Esophagus squamous epithelium (tissue), 5 donors: ENCODE measurements around the gene ANKHD1. TPM values are rescaled to one million over a fixed set of nuclear protein-coding genes. Genes with fewer than 3 reads are reported as not detected.
"Not testable (repeated sequence)": the region's sequence is repeated elsewhere in the genome, so short reads cannot be mapped to it uniquely, and the experiment has no call there.

Experiments used
- DNase-seq: peaks from one replicate; lab custom pipeline; 2025; lab: John Stamatoyannopoulos, UW
- H3K27ac ChIP-seq, 4 donors: fragments of 200-600 bp; sonication (generic); one replicate each; pipeline ENCODE4 v1.5.1; 2016 to 2019; ENCODE audit warnings: mild to moderate bottlenecking in 1 of 4
- H3K27me3 ChIP-seq, 4 donors: fragments of 200-600 bp; sonication (generic); 1 replicate in 3 of 4; 2 replicates in 1 of 4; pipeline versions ENCODE4 v1.5.1 to v1.6.0; 2017 to 2021; ENCODE audit warnings: antibody characterized with exemption in 1 of 4
- H3K36me3 ChIP-seq, 3 donors: fragments of 200-600 bp; sonication (generic); one replicate each; pipeline ENCODE4 v1.5.1; 2016 to 2019
- H3K4me1 ChIP-seq, 3 donors: fragments of 200-600 bp; sonication (generic); one replicate each; pipeline ENCODE4 v1.5.1; 2017 to 2019
- H3K4me3 ChIP-seq, 4 donors: fragments of 200-600 bp; sonication (generic); 1 replicate in 3 of 4; 2 replicates in 1 of 4; pipeline ENCODE4 v1.5.1; 2016 to 2019; ENCODE audit warnings: mild to moderate bottlenecking in 2 of 4, moderate library complexity in 1 of 4
- H3K9me3 ChIP-seq, 3 donors: fragments of 200-600 bp; sonication (generic); one replicate each; pipeline ENCODE4 v1.5.1; 2016 to 2019
- CTCF ChIP-seq, 6 experiments: fragments of 450-650 bp in 4 of 6; fragments of 200-600 bp in 2 of 6; sonication (generic) in 2 of 6; IDR thresholded peaks; one replicate each; pipeline ENCODE4 v1.5.1; 2016 to 2019; ENCODE audit warnings: antibody characterized with exemption in 6 of 6, mild to moderate bottlenecking in 4 of 6, moderate library complexity in 4 of 6
- POLR2A ChIP-seq, 4 donors: fragments of 450-650 bp; IDR thresholded peaks; one replicate each; pipeline ENCODE4 v1.6.1; 2017; ENCODE audit warnings: antibody characterized with exemption in 4 of 4, mild to moderate bottlenecking in 4 of 4, moderate library complexity in 3 of 4
- WGBS, 2 donors: methylation state at CpG; one replicate each; pipeline ENCODE4 v1.1.5; 2018; 5-methylcytosine and 5-hydroxymethylcytosine counted together
- intact Hi-C: fragments of 100-400 bp; cut with DNase I; formaldehyde crosslinking; loops from one replicate; pipeline ENCODE4 v1.15.0; 2022
- total RNA-seq, 4 donors: library from RNA; depleted of rRNA; stranded (reverse); fragments of >200 nt; gene quantifications; one replicate each; pipeline ENCODE4 v1.1.0, GENCODE V29; 2016
- donor health status: DM: yes; HTN: yes; CAD: no.

The ANKHD1 gene
- total RNA-seq, 4 donors from 2014 or later = 55.7 to 130 (median 87.2) TPM

GRCh38 chr5:140423609-140424008 lies 22.0 kb downstream of the ANKHD1 start:
- 86 to 96% methylated on average over 2 of the region's 2 CpGs for WGBS, 2 donors
- Histone ChIP-seq H3K4me3 (no peak overlapping the region), H3K27ac (no peak overlapping the region), H3K4me1 (peaks cover 0 to 41% (median 4%) of the 10 kb centered on the region in 3 donors), H3K27me3 (no peaks in the 10 kb centered on the region), H3K36me3 (peaks cover 0 to 4% (median 0%) of the 10 kb centered on the region in 3 donors), H3K9me3 (no peaks in the 10 kb centered on the region)
- TF ChIP-seq POLR2A (IDR thresholded peaks at IDR 0.05) (no peak), CTCF (IDR thresholded peaks at IDR 0.05) (no peak)
- intact Hi-C loops = no loop called here
- no peak for DNase-seq

- H3K4me3 ChIP-seq = no peak overlapping the region
- peaks cover 0 to 41% (median 4%) of the 10 kb centered on the region in 3 donors for H3K4me1 ChIP-seq
- no peak overlapping the region for H3K27ac ChIP-seq
- peaks cover 0 to 4% (median 0%) of the 10 kb centered on the region in 3 donors for H3K36me3 ChIP-seq
- DNase-seq = no peak
- intact Hi-C loops = no loop called here
- 80 to 97% methylated on average over 3 of the region's 3 CpGs for WGBS, 2 donors
- TF ChIP-seq CTCF (IDR thresholded peaks at IDR 0.05) (no peak), POLR2A (IDR thresholded peaks at IDR 0.05) (no peak)
- H3K9me3 ChIP-seq = no peaks in the 10 kb centered on the region
- no peaks in the 10 kb centered on the region for H3K27me3 ChIP-seq
Measured at GRCh38 chr5:140424135-140424534, 22.5 kb downstream of the ANKHD1 start.

GRCh38 chr5:140427726-140428125 lies 26.1 kb downstream of the ANKHD1 start:
- H3K27me3 ChIP-seq, intact Hi-C loops, H3K27ac ChIP-seq, H3K4me3 ChIP-seq, H3K36me3 ChIP-seq, H3K9me3 ChIP-seq, DNase-seq: not testable (repeated sequence)
- peaks cover 0 to 51% (median 0%) of the 10 kb centered on the region in 3 donors for H3K4me1 ChIP-seq
- WGBS, 2 donors = no CpG with 5 or more reads among the region's 26 CpGs

GRCh38 chr5:140429724-140430123 lies 28.1 kb downstream of the ANKHD1 start:
- 74 to 85% methylated on average over 2 of the region's 2 CpGs for WGBS, 2 donors
- intact Hi-C loops = no loop called here
- Histone ChIP-seq H3K9me3 (no peaks in the 10 kb centered on the region), H3K4me1 (peaks cover 0 to 33% (median 0%) of the 10 kb centered on the region in 3 donors), H3K4me3 (no peak overlapping the region), H3K27ac (no peak overlapping the region), H3K27me3 (no peaks in the 10 kb centered on the region), H3K36me3 (peaks cover 0 to 4% (median 0%) of the 10 kb centered on the region in 3 donors)
- TF ChIP-seq POLR2A (IDR thresholded peaks at IDR 0.05) (no peak), CTCF (IDR thresholded peaks at IDR 0.05) (no peak)
- DNase-seq = no peak

GRCh38 chr5:140432212-140432611 lies 30.6 kb downstream of the ANKHD1 start:
- WGBS, 2 donors = 62 to 81% methylated on average over 1 of the region's 1 CpG
- Histone ChIP-seq H3K9me3 (no peaks in the 10 kb centered on the region), H3K4me3 (no peak overlapping the region), H3K36me3 (peaks cover 0 to 20% (median 2%) of the 10 kb centered on the region in 3 donors), H3K27ac (no peak overlapping the region), H3K27me3 (no peaks in the 10 kb centered on the region), H3K4me1 (peaks cover 0 to 21% (median 0%) of the 10 kb centered on the region in 3 donors)
- TF ChIP-seq CTCF (IDR thresholded peaks at IDR 0.05) = no peak
- no peak for TF ChIP-seq POLR2A (IDR thresholded peaks at IDR 0.05)
- DNase-seq = no peak
- intact Hi-C loops = no loop called here

- WGBS, 2 donors = 89 to 90% methylated on average over 8 of the region's 8 CpGs
Measured at GRCh38 chr5:140432916-140433315, 31.3 kb downstream of the ANKHD1 start.

GRCh38 chr5:140457368-140457767 lies 55.7 kb downstream of the ANKHD1 start:
- H3K4me3 ChIP-seq, H3K9me3 ChIP-seq, H3K4me1 ChIP-seq, H3K27me3 ChIP-seq, intact Hi-C loops, DNase-seq, H3K27ac ChIP-seq: not testable (repeated sequence)
- H3K36me3 ChIP-seq = peaks cover 6 to 56% (median 8%) of the 10 kb centered on the region in 3 donors
- 91 to 95% methylated on average over 4 of the region's 4 CpGs for WGBS, 2 donors

More at GRCh38 chr5:140432916-140433315, 31.3 kb downstream of the ANKHD1 start:
- no peak for DNase-seq
- intact Hi-C loops = no loop called here
- Histone ChIP-seq H3K27ac (no peak overlapping the region), H3K27me3 (no peaks in the 10 kb centered on the region), H3K4me3 (no peak overlapping the region), H3K4me1 (peaks cover 0 to 21% (median 0%) of the 10 kb centered on the region in 3 donors), H3K9me3 (no peaks in the 10 kb centered on the region), H3K36me3 (peaks cover 0 to 27% (median 4%) of the 10 kb centered on the region in 3 donors)
- no peak for TF ChIP-seq POLR2A (IDR thresholded peaks at IDR 0.05)
- TF ChIP-seq CTCF (IDR thresholded peaks at IDR 0.05) = no peak
